Activated naive CD8-positive, alpha-beta T cell treated with anti-CD3 and anti-CD28 coated beads for 36 hours (primary cell): ENCODE measurements around the gene GREB1. TPM values are rescaled to one million over a fixed set of nuclear protein-coding genes. Genes with fewer than 3 reads are reported as not detected.

Experiments
- DNase-seq: peaks from one replicate; pipeline ENCODE4 v3.0.0; 2021
- H3K27ac Mint-ChIP-seq: one replicate; pipeline ENCODE4 v1.8.0; 2022; ENCODE audit warnings: mild to moderate bottlenecking, moderate library complexity, mixed read lengths
- H3K27me3 Mint-ChIP-seq: one replicate; pipeline ENCODE4 v1.8.0; 2022; ENCODE audit warnings: mild to moderate bottlenecking, mixed read lengths
- H3K36me3 Mint-ChIP-seq: one replicate; pipeline ENCODE4 v1.8.0; 2021; ENCODE audit warnings: mild to moderate bottlenecking, mixed read lengths
- H3K4me1 Mint-ChIP-seq: one replicate; pipeline ENCODE4 v1.8.0; 2021; ENCODE audit warnings: mixed read lengths
- H3K4me3 Mint-ChIP-seq: one replicate; pipeline ENCODE4 v1.8.0; 2022; ENCODE audit warnings: mild to moderate bottlenecking, moderate library complexity, mixed read lengths
- H3K9me3 Mint-ChIP-seq: one replicate; pipeline ENCODE4 v1.8.0; 2022; ENCODE audit warnings: mixed read lengths
- total RNA-seq, 2 experiments: library from RNA; stranded (reverse); gene quantifications; one replicate each; pipeline ENCODE4 v1.2.3, GENCODE V29; 2021

The GREB1 gene
- total RNA-seq, 2 experiments from 2014 or later = 0.52 to 1.0 TPM

DNA sequence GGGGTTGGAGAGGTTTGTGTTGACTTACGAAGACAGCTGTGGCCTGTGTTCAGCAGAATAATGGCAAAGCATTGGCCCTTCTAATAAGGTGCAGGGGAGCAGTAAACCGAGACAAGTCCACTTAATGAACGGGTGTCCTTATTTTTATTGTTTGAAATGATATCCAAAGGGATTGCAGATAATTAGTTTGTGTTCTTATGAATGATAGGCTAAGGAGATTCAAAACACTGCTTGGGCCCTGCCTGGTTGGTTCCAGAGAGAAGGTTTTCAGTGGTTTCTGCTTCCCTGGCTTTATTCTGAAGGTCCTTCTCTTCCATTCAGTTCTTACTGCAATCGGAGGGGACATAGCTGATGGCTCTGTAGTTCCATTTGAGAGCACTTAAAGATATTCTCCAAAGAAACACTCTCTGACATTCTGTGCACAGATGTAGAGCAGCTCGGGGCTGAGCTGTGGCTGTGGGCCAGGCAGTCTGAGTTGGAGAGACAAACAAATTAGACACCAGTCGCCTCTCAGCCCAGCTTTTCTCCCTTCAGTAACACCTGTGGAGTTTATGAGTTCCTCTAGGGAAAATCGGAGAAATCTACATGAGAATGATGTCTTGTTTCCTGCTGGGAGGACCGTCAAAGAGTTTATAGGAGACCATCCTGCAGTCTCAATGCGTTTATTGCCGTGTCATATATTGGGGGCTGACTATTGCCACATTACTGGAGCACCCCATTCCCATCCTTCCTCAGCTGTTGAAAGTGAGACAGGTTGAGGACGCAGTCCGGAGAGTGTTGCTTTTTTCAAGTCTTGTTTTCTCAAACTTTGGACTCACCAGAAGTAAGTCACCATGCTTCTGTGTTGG lies 6.5 kb downstream of the GREB1 start:
- peaks cover 34% of the 10 kb centered on the region for H3K27me3 Mint-ChIP-seq
- H3K4me1 Mint-ChIP-seq = no peaks in the 10 kb centered on the region
- DNase-seq = no peak
- no peak overlapping the region for H3K4me3 Mint-ChIP-seq
- H3K36me3 Mint-ChIP-seq = no peaks in the 10 kb centered on the region
- no peaks in the 10 kb centered on the region for H3K9me3 Mint-ChIP-seq
- no peak overlapping the region for H3K27ac Mint-ChIP-seq

DNA sequence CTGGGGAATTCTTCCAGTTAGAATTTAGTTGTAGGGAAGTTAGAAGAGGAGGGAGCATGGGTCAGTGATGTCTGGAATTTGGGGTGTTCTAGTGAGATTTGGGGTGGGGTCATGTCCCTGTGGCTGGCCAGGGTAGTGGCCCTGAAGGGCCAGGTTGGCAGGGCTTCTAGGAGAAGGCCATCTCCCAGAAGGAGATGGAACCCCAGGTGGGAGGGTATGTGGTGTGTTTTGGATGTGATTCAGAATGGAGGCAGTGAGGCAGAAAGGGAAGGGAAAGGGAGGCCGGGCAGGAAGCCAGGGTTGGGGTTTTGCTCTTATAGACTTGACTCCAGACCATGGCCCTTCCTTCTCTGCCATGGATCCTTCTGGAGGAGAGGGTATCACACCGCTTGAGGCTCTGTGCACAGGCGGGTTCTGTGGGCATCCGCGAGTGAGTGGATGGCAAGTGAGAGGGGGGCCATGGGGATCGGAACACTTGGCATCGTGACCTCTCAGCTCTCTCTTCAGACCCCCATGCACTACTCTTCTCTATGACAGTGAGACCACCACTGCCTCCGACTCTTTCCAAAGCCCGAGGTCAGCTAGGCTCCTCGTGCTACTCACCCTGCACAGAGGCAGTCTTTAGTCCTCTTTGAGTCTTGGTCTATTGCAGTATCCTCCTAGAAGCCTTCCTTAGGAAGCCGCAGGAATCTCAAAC lies 7.3 kb downstream of the GREB1 start:
- no peaks in the 10 kb centered on the region for H3K36me3 Mint-ChIP-seq
- H3K4me1 Mint-ChIP-seq = no peaks in the 10 kb centered on the region
- DNase-seq = no peak
- H3K9me3 Mint-ChIP-seq = no peaks in the 10 kb centered on the region
- no peak overlapping the region for H3K4me3 Mint-ChIP-seq
- H3K27me3 Mint-ChIP-seq = peaks cover 34% of the 10 kb centered on the region
- H3K27ac Mint-ChIP-seq = no peak overlapping the region

DNA sequence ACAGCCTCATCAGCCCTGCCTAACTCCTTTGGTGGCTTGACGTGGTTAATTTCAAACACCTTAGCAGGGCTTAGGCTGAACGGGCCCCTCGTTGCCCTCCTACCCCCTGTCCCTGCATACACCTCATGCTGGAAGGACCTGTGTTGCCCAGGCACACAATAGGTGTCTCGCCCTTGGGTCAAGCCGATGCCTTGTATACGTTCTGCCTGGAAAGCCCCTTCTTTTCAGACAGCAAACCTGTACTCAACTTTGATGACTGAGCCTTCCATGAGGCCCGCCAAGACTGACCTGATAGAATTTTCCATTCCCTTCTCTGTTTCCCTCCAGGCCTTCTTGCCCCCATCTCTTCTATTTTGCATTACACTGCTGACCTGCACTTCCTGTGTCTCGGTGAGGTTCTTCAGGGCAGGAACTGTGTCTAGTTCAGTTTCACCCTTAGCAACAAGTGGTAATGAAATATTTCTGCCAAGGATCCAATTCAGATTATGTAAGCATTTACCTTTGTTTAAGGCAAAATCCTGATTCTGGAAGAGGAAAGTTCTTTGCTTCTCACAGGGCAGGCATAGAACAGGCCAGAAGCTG lies 7.9 kb downstream of the GREB1 start:
- Mint-ChIP-seq H3K36me3 (no peaks in the 10 kb centered on the region), H3K9me3 (no peaks in the 10 kb centered on the region)
- no peak for DNase-seq

DNA sequence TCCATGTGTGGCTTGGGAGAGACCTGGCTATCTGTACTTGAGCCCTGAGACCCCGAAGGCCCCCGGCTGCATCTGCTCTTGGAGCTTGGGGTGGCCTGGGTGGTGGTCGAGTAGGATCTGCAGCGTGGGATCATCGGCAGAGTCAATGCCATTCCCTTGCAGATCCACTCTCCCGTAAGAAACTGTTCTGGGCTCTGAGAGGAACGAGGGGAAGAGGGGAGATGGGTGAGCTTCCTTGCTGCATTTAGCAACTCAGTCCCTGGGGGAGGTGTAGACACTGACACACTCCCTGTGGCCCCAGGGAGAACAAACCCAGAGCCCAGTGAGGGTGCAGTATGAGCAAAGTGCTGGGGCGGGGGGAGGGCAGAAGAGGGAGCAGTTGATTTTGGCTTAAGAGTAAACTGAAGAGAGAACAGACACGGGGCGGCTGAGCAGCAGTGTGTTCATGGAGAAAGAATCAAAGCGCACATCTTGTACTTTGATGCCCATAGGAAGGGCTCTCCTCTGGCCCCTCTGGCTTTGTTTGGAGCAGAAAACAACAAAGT lies 8.5 kb downstream of the GREB1 start:
- Mint-ChIP-seq H3K27ac (no peak overlapping the region), H3K4me1 (no peaks in the 10 kb centered on the region), H3K36me3 (no peaks in the 10 kb centered on the region), H3K27me3 (peaks cover 30% of the 10 kb centered on the region), H3K9me3 (no peaks in the 10 kb centered on the region), H3K4me3 (no peak overlapping the region)
- no peak for DNase-seq

More for the DNA sequence above, 7.9 kb downstream of the GREB1 start:
- Mint-ChIP-seq H3K27ac (no peak overlapping the region), H3K27me3 (peaks cover 30% of the 10 kb centered on the region), H3K4me1 (no peaks in the 10 kb centered on the region), H3K4me3 (no peak overlapping the region)

DNA sequence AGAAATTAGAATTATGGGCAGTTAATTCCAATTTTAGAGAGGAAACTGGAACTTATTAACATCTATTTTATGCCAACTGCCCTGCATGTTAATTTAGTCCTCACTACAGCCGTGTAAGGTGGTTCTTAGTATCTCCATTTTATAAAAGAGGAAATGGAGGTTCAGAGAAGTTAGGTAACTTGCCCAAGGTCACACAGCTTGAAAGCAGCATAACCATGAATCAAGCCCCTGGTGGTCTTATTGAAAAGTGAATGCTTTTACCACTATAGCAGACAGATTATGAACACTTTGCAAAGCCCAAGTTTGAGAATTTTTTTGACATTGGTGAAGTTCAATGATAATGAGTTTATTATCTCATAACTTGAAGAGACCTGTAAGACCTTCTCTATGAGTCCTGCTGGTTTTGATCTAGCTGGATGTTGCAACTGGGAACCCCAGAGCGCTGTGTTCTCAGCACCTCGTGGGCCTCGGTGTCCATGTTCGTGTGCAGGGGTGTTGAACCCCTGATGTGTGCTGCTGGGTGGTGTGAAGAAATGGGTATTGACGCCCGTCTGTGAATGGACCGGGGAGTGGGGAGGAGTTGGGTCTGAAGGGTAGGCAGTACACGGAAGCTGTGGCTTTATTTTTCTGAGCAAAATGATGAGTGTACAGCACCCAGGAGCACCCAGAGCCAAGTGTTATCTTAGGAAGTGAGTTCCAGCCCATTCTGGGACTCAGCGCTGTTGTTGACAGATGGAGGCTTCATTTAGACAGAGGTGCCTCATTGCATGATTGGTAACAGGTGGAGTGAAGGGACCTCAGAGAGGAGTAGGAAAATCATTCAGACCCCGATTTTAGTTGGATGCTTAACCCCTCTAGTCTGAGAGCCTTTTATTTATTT lies 9.7 kb downstream of the GREB1 start:
- Mint-ChIP-seq H3K27me3 (peaks cover 30% of the 10 kb centered on the region), H3K4me1 (no peaks in the 10 kb centered on the region), H3K4me3 (no peak overlapping the region), H3K9me3 (no peaks in the 10 kb centered on the region), H3K36me3 (no peaks in the 10 kb centered on the region), H3K27ac (no peak overlapping the region)
- no peak for DNase-seq

DNA sequence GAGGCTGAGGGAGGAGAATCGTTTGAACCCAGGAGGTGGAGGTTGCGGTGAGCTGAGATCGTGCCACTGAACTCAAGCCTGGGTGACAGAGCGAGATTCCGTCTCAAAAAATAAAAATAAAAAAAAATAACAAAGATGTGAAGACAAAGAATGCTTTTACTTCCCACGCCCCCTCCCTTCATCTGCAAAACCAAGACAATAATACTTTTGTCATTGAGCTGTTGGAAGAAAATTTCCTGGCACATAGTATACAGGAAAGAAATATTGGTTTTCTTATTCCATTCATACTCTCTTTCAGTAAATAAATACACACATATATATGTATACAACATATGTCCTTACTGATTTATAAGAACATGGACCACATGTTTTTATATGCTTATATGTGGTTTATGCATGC lies 12.2 kb downstream of the GREB1 start:
- DNase-seq = no peak
- Mint-ChIP-seq H3K9me3 (no peaks in the 10 kb centered on the region), H3K36me3 (no peaks in the 10 kb centered on the region), H3K4me3 (no peak overlapping the region), H3K27me3 (peaks cover 25% of the 10 kb centered on the region), H3K27ac (no peak overlapping the region), H3K4me1 (no peaks in the 10 kb centered on the region)

DNA sequence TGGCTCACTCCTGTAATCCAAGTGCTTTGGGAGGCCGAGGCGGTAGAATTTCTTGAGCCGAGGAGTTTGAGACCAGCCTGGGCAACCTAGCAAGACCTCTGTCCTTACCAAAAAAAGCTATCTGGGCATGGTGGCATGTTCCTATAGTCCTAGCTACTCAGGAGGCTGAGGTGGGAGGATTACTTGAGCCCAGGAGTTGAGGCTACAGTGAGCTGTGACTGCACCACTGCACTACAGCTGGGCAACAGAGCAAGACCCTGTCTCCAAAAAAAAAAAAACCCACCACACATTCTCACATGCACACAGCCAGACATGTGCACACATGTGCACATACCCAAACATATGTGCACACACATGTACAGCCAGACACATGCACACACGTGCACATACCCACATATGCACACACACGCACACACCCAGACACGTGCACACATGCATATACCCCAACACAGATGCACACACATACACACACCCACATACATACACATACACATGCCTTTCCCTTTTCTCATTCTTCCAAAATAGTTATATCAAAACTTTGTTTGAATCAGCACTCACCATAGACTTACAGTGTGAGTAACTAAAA lies 14.2 kb downstream of the GREB1 start:
- Mint-ChIP-seq H3K4me3 (no peak overlapping the region), H3K4me1 (no peaks in the 10 kb centered on the region), H3K27ac (no peak overlapping the region), H3K27me3 (peaks cover 17% of the 10 kb centered on the region), H3K9me3 (no peaks in the 10 kb centered on the region), H3K36me3 (no peaks in the 10 kb centered on the region)
- no peak for DNase-seq

DNA sequence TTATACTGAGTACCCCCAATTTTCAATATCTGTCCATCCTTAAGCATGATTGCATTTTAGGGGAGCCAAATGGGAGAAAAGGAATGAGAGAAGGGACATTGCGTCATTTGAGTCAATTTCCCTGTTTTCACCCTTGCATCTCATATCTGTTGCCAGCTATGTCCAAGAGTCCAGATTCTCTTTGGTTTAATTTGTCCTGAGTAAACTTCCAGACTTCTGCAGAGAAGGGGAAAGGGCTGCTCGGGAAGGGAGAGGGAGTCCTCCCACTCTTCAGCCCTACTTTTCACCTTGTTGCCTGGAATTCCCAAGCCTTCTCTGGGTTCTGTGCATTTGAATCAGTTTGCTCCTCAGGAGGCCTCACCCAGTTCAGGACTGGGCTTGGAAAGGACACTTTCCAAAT lies 16.5 kb downstream of the GREB1 start:
- H3K36me3 Mint-ChIP-seq = no peaks in the 10 kb centered on the region

DNA sequence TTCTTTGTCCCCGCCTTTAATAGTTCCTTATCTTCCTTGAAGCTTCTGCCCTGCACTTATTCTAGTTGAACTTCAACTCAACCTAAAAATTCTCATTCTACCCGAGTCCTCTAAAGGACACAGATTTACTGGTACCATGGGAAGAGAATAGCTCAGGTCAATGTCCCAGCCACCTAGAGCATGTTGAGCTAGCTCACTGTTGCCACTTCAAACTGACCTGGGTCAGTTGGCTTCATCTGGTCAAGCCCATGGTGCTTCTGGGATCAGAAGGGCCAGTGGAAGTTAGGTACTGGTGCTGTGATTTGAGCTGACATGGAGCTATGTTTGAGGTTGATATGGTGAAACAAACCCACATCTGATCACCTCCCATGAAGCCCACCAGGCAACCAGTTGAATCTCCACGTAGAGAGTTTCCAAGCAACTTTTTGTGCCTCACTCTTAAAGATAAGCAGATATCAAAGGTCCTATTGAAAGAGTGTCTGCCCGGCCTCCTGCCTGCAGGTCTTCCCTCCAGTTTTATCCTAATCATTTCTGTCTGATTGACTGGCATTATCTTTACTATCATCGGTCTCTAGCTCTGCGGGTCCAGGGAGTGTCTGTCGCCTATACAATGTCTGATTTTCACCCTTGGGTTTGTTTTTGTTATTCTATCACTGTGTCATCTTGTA lies 17.2 kb downstream of the GREB1 start:
- peaks cover 5% of the 10 kb centered on the region for H3K4me1 Mint-ChIP-seq
- H3K9me3 Mint-ChIP-seq = no peaks in the 10 kb centered on the region
- no peak overlapping the region for H3K4me3 Mint-ChIP-seq
- no peaks in the 10 kb centered on the region for H3K36me3 Mint-ChIP-seq
- peaks cover 34% of the 10 kb centered on the region for H3K27me3 Mint-ChIP-seq
- no peak for DNase-seq
- no peak overlapping the region for H3K27ac Mint-ChIP-seq

More for the DNA sequence above, 16.5 kb downstream of the GREB1 start:
- peaks cover 27% of the 10 kb centered on the region for H3K27me3 Mint-ChIP-seq
- H3K4me3 Mint-ChIP-seq = no peak overlapping the region
- DNase-seq = no peak
- no peaks in the 10 kb centered on the region for H3K9me3 Mint-ChIP-seq
- peaks cover 5% of the 10 kb centered on the region for H3K4me1 Mint-ChIP-seq
- no peak overlapping the region for H3K27ac Mint-ChIP-seq

DNA sequence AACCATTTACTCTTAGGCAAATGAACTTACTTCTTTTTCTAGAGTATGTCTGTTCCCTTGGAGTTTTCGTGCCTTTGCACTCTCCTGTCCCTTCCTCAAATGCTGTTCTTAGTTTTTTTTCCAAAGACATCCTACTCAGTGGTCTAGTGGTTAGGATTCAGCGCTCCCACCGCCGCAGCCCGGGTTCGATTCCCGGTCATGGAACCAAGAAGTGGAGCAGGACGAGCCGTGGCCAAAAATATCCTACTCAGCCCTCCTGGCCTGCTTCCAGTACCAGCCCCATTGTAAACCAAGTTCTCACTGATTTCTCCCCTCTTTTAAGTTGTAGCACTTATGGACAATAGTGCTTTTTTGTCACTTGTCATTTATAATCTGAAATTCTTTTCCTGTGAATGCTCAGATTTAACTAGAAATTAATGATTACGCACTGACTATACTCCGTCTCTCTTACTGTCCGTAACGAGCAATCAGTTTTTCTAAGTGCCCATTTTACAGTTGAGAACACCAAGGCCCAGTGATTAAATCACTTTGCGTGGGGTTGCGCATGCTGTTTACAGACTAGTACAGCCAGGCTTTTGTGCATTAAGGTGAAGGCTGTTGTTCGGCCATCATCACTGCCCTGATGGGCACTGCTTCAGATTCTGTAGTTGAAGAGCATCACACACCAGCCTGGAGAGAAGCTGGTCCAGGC lies 17.9 kb downstream of the GREB1 start:
- no peak for DNase-seq
- peaks cover 41% of the 10 kb centered on the region for H3K27me3 Mint-ChIP-seq
- peaks cover 5% of the 10 kb centered on the region for H3K4me1 Mint-ChIP-seq
- H3K36me3 Mint-ChIP-seq = no peaks in the 10 kb centered on the region
- no peak overlapping the region for H3K4me3 Mint-ChIP-seq
- H3K27ac Mint-ChIP-seq = no peak overlapping the region
- no peaks in the 10 kb centered on the region for H3K9me3 Mint-ChIP-seq

DNA sequence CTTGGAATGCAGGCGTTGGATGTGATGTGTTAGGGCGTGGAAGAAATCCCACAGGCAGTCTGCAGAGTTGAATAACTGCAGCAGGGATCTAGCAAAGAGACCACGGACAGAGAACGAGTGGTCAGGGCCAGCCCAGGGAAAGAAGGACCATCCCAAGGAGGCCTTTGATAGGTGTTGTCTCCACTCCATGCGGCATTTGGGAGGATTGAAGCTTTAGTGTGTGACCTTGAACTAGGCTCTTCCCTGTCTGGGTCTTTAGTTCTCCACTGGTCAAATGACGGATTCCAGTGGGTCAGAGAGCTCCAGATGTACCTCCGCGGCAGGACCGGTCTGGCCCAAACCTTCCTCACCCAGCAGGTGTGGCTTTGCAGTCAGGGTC lies 18.4 kb downstream of the GREB1 start:
- Mint-ChIP-seq H3K4me3 (no peak overlapping the region), H3K27ac (no peak overlapping the region), H3K27me3 (peaks cover 43% of the 10 kb centered on the region), H3K36me3 (no peaks in the 10 kb centered on the region), H3K4me1 (peaks cover 5% of the 10 kb centered on the region), H3K9me3 (no peaks in the 10 kb centered on the region)
- DNase-seq = no peak

DNA sequence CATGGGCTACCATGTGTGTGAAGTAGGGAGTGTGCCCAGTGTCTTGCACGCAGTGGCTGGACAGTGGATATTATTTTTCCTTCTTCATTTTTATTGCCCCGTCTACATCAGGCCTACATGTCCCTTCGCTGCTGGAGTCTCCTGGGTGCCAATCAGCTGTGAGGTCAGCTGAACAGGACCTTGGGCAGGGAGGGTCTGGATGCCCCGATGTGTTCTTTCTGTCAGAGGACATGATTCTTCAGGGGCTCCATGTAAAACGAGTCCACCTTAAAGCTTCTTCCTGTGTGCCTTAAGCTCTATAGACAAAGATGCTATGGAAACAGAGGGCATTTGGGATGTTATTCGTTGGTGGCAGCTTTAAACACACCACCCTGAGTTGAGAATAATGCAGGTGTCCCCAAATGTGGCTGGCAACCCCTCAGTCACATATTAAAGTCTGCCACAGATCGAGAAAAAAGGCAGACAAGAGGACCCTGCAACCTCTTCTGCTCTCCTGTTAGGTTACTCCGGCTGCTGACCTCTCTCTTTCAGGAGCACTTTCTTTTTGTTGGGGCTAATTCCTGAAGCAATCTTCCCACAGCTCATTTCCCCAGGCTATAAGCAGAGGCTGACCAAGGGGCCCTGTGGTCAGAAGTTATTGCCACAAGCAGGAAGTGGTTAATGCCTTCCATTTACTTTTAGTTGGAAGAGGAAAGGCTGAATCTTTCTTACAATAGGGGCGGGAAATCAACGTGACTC lies 20.0 kb downstream of the GREB1 start:
- Mint-ChIP-seq H3K4me1 (peaks cover 5% of the 10 kb centered on the region), H3K9me3 (no peaks in the 10 kb centered on the region), H3K27ac (no peak overlapping the region), H3K36me3 (no peaks in the 10 kb centered on the region), H3K4me3 (no peak overlapping the region), H3K27me3 (peaks cover 51% of the 10 kb centered on the region)
- no peak for DNase-seq

DNA sequence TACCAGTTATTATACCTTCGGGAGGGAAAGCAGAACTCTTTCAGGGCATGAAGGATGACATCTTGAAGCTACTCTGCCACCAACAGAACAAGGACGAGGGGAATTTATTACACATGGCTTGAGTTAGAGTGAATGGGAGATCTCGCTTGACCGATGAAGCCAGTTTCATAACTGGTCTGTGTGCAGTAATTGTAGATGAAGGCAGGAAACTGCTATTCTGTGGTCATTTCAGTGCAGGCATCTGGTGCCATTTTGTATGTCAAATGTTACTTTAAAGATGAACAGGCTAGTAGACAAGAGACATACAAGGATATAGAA lies 20.5 kb downstream of the GREB1 start:
- H3K36me3 Mint-ChIP-seq = no peaks in the 10 kb centered on the region
- no peak overlapping the region for H3K4me3 Mint-ChIP-seq
- H3K27ac Mint-ChIP-seq = no peak overlapping the region
- no peak for DNase-seq
- H3K9me3 Mint-ChIP-seq = no peaks in the 10 kb centered on the region
- peaks cover 52% of the 10 kb centered on the region for H3K27me3 Mint-ChIP-seq
- peaks cover 5% of the 10 kb centered on the region for H3K4me1 Mint-ChIP-seq
